ENCODE data around the gene CD207. TPM values are rescaled to one million over a fixed set of nuclear protein-coding genes. Genes with fewer than 3 reads are reported as not detected.
A peak's percentile ranks its signal among the peaks of the same experiment; 100 is the strongest.

CD207 gene
- total and polyA plus RNA-seq, 7 donors: 0.04 to 0.59 (median 0.16) TPM; not detected in 1

DNA sequence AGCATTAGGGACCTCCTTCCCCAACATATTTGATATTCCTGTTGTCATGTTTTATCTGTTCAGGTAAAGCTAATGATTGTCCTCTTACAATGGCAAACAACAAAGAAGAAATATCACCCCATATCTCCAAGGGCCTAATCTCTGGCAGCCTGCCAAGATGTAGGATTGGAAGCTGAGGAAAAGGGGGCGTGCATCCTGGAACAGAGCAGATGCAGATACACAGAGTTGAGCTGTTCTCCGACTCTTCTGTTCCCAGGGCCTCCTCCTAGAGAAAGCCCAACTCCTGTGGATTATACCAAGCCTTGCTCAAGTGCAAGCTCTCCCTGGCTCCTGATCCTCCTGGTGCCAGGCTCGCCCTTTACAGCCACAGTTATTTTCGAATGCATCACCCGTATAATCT, 35.2 kb upstream of the CD207 start:
- Histone ChIP-seq H3K4me3 (no peak overlapping the region), H3K36me3 (ENCODE audit: insufficient read depth in 1 of 2, low read depth in 1 of 2) (no peaks in the 10 kb centered on the region), H3K4me1 (peaks cover 7% of the 10 kb centered on the region), H3K27me3 (ENCODE audit: insufficient read depth in 3 of 3, low read length in 2 of 3) (peaks cover 0 to 24% (median 7%) of the 10 kb centered on the region in 3 donors), H3K9me3 (no peaks in the 10 kb centered on the region), H3K27ac (no peak overlapping the region)
- DNase-seq: no peak
- intact Hi-C loops (cut with DNase I): loop anchor here in 1 of 2 donors (2.0 kb wide), 3 partner anchors 50 to 82 kb away; no protein-coding TSS in a partner anchor
- TF ChIP-seq, protein P1, sequence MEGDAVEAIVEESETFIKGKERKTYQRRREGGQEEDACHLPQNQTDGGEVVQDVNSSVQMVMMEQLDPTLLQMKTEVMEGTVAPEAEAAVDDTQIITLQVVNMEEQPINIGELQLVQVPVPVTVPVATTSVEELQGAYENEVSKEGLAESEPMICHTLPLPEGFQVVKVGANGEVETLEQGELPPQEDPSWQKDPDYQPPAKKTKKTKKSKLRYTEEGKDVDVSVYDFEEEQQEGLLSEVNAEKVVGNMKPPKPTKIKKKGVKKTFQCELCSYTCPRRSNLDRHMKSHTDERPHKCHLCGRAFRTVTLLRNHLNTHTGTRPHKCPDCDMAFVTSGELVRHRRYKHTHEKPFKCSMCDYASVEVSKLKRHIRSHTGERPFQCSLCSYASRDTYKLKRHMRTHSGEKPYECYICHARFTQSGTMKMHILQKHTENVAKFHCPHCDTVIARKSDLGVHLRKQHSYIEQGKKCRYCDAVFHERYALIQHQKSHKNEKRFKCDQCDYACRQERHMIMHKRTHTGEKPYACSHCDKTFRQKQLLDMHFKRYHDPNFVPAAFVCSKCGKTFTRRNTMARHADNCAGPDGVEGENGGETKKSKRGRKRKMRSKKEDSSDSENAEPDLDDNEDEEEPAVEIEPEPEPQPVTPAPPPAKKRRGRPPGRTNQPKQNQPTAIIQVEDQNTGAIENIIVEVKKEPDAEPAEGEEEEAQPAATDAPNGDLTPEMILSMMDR (IDR thresholded peaks at IDR 0.05): no peak
- WGBS, 3 donors: 49 to 59% (median 52%) methylated on average over 5 of the region's 5 CpGs
- peak in 1 of 4 donors; percentile 15 for ATAC-seq

DNA sequence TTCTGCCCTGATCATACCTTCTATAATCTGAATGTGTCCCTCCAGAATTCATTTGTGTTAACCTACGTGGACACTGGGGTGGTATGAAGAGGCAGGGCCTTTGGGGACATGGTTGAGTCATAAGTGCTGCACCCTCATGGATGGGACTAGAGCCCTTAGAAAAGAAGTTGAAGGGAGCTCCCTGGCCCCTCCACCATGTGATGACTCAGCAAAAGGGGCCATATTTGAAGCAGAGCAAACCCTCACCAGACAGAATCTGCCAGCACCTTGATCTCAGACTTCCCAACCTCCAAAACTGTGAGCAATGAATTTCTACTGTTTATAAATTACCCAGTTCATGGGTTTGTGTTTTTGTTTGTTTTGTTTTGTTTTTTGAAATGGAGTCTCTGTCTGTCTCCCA, 33.4 kb upstream of the CD207 start:
- ATAC-seq (no peak), DNase-seq (no peak)
- Histone ChIP-seq H3K4me1 (peaks cover 7% of the 10 kb centered on the region), H3K27me3 (ENCODE audit: insufficient read depth in 3 of 3, low read length in 2 of 3) (peaks cover 0 to 11% (median 4%) of the 10 kb centered on the region in 3 donors), H3K9me3 (no peaks in the 10 kb centered on the region), H3K36me3 (ENCODE audit: insufficient read depth in 1 of 2, low read depth in 1 of 2) (no peaks in the 10 kb centered on the region), H3K27ac (no peak overlapping the region), H3K4me3 (no peak overlapping the region)
- 86 to 89% (median 87%) methylated on average over 1 of the region's 1 CpG for WGBS, 3 donors
- TF ChIP-seq, protein P1 (IDR thresholded peaks at IDR 0.05): no peak
- intact Hi-C loops (cut with DNase I): loop anchor here in 1 of 2 donors (2.0 kb wide), 1 partner anchor 52 kb away; no protein-coding TSS in a partner anchor

DNA sequence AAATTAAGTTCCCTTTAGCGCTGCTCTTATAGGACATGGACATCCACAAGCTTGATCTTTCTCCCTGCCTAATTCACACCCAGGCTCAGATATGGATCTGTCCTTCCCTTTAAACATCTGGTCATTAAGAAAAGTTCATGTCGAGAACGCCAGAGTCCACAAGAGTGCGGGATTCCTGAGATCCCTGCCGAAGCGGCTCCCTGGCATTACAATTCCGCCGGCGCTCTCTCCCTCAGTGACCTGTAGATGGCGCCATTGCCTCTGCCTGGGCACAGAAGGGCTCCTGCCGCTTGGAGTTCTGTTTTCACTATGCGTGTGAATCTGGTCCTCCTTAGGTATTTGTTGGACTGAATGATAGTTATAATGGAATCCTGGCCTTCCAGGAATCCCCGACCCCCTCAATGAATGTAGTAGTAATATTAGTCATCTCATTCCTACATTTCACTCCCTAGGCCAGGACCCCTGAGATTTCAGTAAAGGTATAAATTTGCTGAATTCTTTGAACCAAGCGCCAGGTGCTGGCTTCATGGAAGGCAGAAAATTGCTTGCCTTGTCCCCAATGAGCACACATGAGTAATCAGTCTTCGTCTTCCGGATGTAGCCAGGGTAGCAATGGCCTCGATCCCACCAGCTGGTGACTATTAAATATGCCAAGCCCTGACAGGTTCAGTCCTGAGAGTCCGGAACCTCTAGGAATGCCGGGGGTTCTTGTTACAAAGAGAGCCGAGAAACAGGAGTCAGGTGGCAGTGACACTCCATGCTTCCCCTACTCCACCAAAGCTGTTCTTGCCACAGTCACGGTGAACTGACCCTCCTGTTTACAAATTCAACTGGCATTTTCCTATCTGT, 26.4 kb upstream of the CD207 start:
- no peaks in the 10 kb centered on the region for H3K9me3 ChIP-seq
- DNase-seq (peak; percentile 76 to 87), ATAC-seq (peak; percentile 94 to 98 (median 94))
- peaks cover 3% of the 10 kb centered on the region for H3K4me1 ChIP-seq
- TF ChIP-seq, protein P1 (IDR thresholded peaks at IDR 0.05): peak; percentile 96
- no peaks in the 10 kb centered on the region for H3K36me3 ChIP-seq (ENCODE audit: insufficient read depth in 1 of 2, low read depth in 1 of 2)
- peaks cover 0 to 12% (median 5%) of the 10 kb centered on the region in 3 donors for H3K27me3 ChIP-seq (ENCODE audit: insufficient read depth in 3 of 3, low read length in 2 of 3)
- peak overlapping the region; percentile 41 for H3K4me3 ChIP-seq
- 9 to 10% (median 9%) methylated on average over 21 of the region's 21 CpGs for WGBS, 3 donors
- intact Hi-C loops (cut with DNase I): loop anchor here (2.0 kb wide), 1 partner anchor 85 kb away; no protein-coding TSS in a partner anchor
- peak overlapping the region; percentile 50 for H3K27ac ChIP-seq

DNA sequence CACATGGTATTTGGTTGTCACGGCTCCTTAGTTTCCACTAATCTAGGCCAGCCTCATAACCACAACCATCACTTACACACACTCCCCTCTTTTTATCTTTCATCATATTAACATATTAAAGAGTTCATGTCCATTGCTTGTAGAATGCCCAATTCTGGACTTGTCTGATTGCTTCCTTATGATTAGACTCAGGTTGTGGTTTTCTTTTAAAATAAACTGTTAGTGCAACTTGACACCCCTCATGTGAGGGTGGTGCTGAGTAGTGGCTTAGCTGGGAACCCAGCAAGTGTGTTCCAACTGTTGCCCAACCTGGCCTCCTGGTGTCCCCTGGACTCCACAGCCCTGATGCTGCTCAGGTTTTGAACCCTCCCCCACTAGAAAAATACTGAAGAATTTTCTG, 20.1 kb upstream of the CD207 start:
- TF ChIP-seq, protein P1 (IDR thresholded peaks at IDR 0.05): no peak
- Histone ChIP-seq H3K9me3 (no peaks in the 10 kb centered on the region), H3K4me1 (no peaks in the 10 kb centered on the region), H3K36me3 (ENCODE audit: insufficient read depth in 1 of 2, low read depth in 1 of 2) (no peaks in the 10 kb centered on the region), H3K27me3 (ENCODE audit: insufficient read depth in 3 of 3, low read length in 2 of 3) (peaks cover 2 to 8% (median 3%) of the 10 kb centered on the region in 3 donors), H3K27ac (no peak overlapping the region), H3K4me3 (no peak overlapping the region)
- DNase-seq (no peak), ATAC-seq (no peak)
- 65 to 82% (median 69%) methylated on average over 1 of the region's 1 CpG for WGBS, 3 donors
- intact Hi-C loops (cut with DNase I): no loop called here
